Heart right ventricle (tissue), 16 donors: ENCODE measurements around the gene SMYD3. TPM values are rescaled to one million over a fixed set of nuclear protein-coding genes. Genes with fewer than 3 reads are reported as not detected.

ENCODE experiments used
- ATAC-seq, 8 donors: fragments of 200-7000 bp; cut with Tn5 transposase; one replicate each; pipeline ENCODE4 v1.9.1; 2020; ENCODE audit warnings: mild to moderate bottlenecking in 8 of 8, moderate library complexity in 8 of 8, moderate number of reproducible peaks in 1 of 8
- DNase-seq, 2 donors: peaks; one replicate each; pipeline ENCODE4 v3.0.0-alpha.2; 2020
- H3K27ac ChIP-seq, 10 donors: fragments of 200-600 bp; sonication (generic) in 2 of 10; one replicate each; pipeline versions ENCODE4 v1.5.0 to v1.8.0; 2020 to 2022; ENCODE audit warnings: mild to moderate bottlenecking in 3 of 10
- H3K27me3 ChIP-seq, 7 donors: fragments of 200-600 bp; one replicate each; pipeline ENCODE4 v1.8.0; 2021 to 2022; ENCODE audit warnings: mild to moderate bottlenecking in 2 of 7
- H3K36me3 ChIP-seq, 9 donors: fragments of 200-600 bp; sonication (generic) in 1 of 9; one replicate each; pipeline versions ENCODE4 v1.5.0 to v1.8.0; 2020 to 2022; ENCODE audit warnings: mild to moderate bottlenecking in 2 of 9
- H3K4me1 ChIP-seq, 9 donors: fragments of 200-600 bp; sonication (generic) in 1 of 9; one replicate each; pipeline versions ENCODE4 v1.5.0 to v1.8.0; 2020 to 2022; ENCODE audit warnings: mild to moderate bottlenecking in 4 of 9
- H3K4me3 ChIP-seq, 10 donors: fragments of 200-600 bp; sonication (generic) in 2 of 10; one replicate each; pipeline versions ENCODE4 v1.5.0 to v1.8.0; 2020 to 2022; ENCODE audit warnings: mild to moderate bottlenecking in 7 of 10, moderate library complexity in 2 of 10
- H3K9me3 ChIP-seq, 11 donors: fragments of 200-600 bp in 10 of 11; sonication (generic) in 2 of 11; one replicate each; pipeline versions ENCODE4 v1.5.0 to v1.8.0; 2013 to 2022; ENCODE audit warnings: mild to moderate bottlenecking in 2 of 11, control low read depth in 1 of 11, moderate library complexity in 1 of 11
- CTCF ChIP-seq, 9 donors: fragments of 200-600 bp; sonication (generic) in 2 of 9; IDR thresholded peaks; one replicate each; pipeline versions ENCODE4 v1.5.0 to v1.8.0; 2021 to 2022; ENCODE audit warnings: antibody characterized with exemption in 9 of 9, mild to moderate bottlenecking in 5 of 9, moderate library complexity in 1 of 9
- WGBS, 2 donors: extraction: QIAGEN DNeasy Blood & Tissue Kit; methylation state at CpG; one replicate each; pipeline ENCODE4 v1.1.7; 2013; ENCODE audit warnings: inconsistent platforms in 1 of 2; 5-methylcytosine and 5-hydroxymethylcytosine counted together
- intact Hi-C, 10 donors: fragments of 100-400 bp; cut with DNase I; formaldehyde crosslinking; loops; one replicate each; pipeline versions ENCODE4 v1.11.1 to v1.14.2; 2022
- polyA plus RNA-seq, 2 donors: library from polyadenylated mRNA; stranded (reverse); fragments of 200-250 nt; gene quantifications; one replicate each; pipeline ENCODE4 v1.2.3, GENCODE V29; 2013
- total RNA-seq, 10 donors: library from RNA; stranded (reverse); fragmentation: NEBNext Ultra II Directional in 3 of 10; extraction: Animal tissue kit (Norgen Biotek cat#: 25700) in 3 of 10; gene quantifications; one replicate each; pipeline versions ENCODE4 v1.2.1 to v1.2.4, GENCODE V29; 2021 to 2023
- donor health status: Arrhythmogenic right ventricular cardiomyopathy.
- donor health status: ischemic (EF 13 %, LVEDD 7.1; RV severe dilation, severe dysfunction).
- donor health status: healthy with polysubstance abuse.
- donor health status: DM: no; HTN: yes; CAD: no.
- donor health status: DM: no; HTN: no; CAD: no.
- donor health status: ischemic (EF 25% LVEDD 6.9; RV normal size, moderate dysfunction).
- donor health status: ischemic (EF 25% LVEDD 5.7; RV mildly dilated, moderate dysfunction).
- donor health status: healthy.
- donor health status: DM: yes; HTN: yes; CAD: no.
- donor health status: Ischemic cardiomyopathy.
- donor health status: ischemic (EF 35%, LVEDD 5.7; RV mildly dilated, moderate dysfunction).
- donor health status: nonischemic (EF 11% LVEDD 7.7; RV severe dilation, severe dysfunction).
- donor health status: DM: yes; HTN: yes; CAD: no.
- donor health status: PGD.
- donor health status: ischemic (EF 29% LVEDD 5.4; RV normal size, mild dysfunction).
- donor health status: nonischemic (EF 23%, LVEDD 6.1; RV moderate dilation, normal function).

The SMYD3 gene
- total and polyA plus RNA-seq, 12 donors: 5.9 to 13.9 (median 8.1) TPM

DNA sequence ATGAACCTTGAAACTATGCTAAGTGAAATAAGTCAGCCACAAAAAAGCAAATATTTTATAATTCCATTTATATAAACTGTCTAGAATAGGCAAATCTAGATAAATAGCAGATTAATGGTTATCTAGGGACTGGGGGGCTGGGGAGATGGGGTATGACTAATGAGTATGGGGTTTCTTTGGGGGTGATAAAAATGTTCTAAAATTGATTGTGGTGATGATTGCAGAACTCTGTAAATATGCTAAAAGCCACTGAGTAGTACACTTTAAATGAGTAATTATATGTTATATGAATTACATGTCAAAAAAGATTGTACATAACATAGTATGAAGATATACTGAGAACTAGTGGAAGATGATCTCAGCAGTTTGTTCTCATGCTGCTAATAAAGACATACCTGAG, 677.3 kb downstream of the SMYD3 start:
- DNase-seq: no peak
- H3K36me3 ChIP-seq: no peaks in the 10 kb centered on the region
- TF ChIP-seq CTCF (IDR thresholded peaks at IDR 0.05): no peak
- H3K4me3 ChIP-seq: no peak overlapping the region
- H3K27ac ChIP-seq: no peak overlapping the region
- intact Hi-C loops: loop anchor here in 5 of 10 donors (5.0 to 10.0 kb wide), 3 partner anchors 165 to 172 kb away; no protein-coding TSS in a partner anchor
- no peak for ATAC-seq
- no peaks in the 10 kb centered on the region for H3K4me1 ChIP-seq
- no peaks in the 10 kb centered on the region for H3K9me3 ChIP-seq
- H3K27me3 ChIP-seq: no peaks in the 10 kb centered on the region

DNA sequence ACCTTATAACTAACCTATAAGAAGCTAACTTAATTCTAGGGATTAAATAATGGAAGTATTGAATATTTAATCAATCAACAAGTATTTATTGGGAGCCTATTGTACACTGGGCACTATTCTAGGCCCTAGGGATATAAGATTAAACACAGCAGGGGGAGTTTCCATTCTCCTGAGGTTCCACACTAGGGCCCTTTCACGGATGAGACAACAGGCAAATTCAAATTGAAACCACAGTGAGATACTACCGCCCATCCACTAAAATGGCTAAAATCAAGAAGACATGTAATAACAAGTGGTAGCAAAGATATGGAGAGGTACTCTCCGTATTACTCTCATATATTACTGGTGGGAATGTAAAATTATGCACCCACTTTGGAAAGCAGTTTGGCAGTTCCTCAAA, 677.9 kb downstream of the SMYD3 start:
- Histone ChIP-seq H3K27ac (no peak overlapping the region), H3K4me1 (no peaks in the 10 kb centered on the region), H3K36me3 (no peaks in the 10 kb centered on the region), H3K9me3 (no peaks in the 10 kb centered on the region), H3K27me3 (no peaks in the 10 kb centered on the region), H3K4me3 (no peak overlapping the region)
- no peak for DNase-seq
- intact Hi-C loops: loop anchor here in 4 of 10 donors (5.0 kb wide), 2 partner anchors 168 to 173 kb away; no protein-coding TSS in a partner anchor
- TF ChIP-seq CTCF (IDR thresholded peaks at IDR 0.05): no peak
- WGBS, 2 donors: 96 to 98% methylated on average over 3 of the region's 3 CpGs
- no peak for ATAC-seq

DNA sequence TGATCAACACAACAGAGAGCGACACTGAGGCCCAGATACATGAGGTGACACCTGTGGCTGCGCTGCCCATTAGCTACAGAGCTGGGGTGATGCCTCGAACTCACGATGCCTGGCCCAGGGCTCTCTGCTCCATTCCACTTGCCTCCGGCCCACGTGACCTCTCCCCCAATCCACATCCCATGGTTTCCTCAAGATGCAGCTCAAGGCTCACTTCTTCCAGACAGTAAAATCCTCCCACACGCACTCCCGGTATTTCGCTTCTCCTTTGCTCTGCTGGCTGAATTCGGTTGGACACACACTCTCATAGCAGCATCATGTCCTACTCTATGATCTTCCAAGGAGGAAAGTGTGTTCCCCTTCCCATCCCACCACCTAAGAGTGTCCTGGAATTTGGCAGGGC, 679.8 kb downstream of the SMYD3 start:
- no peak for TF ChIP-seq CTCF (IDR thresholded peaks at IDR 0.05)
- Histone ChIP-seq H3K27ac (no peak overlapping the region), H3K4me1 (no peaks in the 10 kb centered on the region), H3K4me3 (no peak overlapping the region), H3K27me3 (no peaks in the 10 kb centered on the region), H3K36me3 (no peaks in the 10 kb centered on the region), H3K9me3 (no peaks in the 10 kb centered on the region)
- DNase-seq (no peak), ATAC-seq (no peak)
- 91 to 95% methylated on average over 10 of the region's 10 CpGs for WGBS, 2 donors
- intact Hi-C loops: loop anchor here in 4 of 10 donors (5.0 kb wide), 2 partner anchors 170 to 175 kb away; no protein-coding TSS in a partner anchor

DNA sequence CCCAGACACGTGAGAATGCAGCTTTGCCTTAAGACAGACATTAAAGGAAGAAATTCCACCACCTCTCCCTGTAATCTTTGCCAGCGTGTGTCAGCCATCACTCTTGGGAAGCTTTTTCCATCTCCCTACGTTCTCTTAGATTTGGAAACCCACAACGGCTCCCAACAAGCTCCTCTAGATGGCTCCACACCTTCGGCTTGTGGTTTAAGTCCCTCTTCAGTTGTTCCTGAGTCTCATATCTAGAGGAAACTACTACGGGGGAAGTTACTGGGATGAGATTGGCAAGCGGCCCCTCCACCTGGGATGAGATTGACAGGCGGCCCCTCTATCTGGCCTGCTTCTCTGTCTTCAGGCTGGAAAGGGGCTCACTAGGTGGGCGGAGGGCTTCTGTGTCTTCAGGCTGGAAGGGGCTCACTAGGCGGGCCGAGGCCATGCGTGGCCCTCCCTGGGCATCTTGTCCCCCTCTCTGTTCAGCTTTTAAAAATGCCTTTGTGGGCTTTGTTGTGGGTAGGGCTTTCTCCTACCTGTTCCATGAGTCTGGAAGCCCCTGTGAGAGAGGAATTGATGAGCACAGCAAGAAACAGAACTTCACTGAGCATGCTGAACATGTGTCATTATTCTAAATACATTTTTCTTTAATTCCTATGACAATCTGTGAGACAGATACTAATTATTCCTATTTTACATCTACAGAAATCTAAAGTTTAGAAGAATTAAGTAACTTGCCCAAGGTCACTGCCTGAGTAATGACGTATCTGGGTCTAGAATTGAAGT, 681.8 kb downstream of the SMYD3 start:
- peak in 7 of 9 donors; percentile 26 to 56 (median 41) for TF ChIP-seq CTCF (IDR thresholded peaks at IDR 0.05)
- peak in 7 of 8 donors; percentile 38 to 85 (median 71) for ATAC-seq
- intact Hi-C loops: loop anchor here in 6 of 10 donors (2.0 to 5.0 kb wide), 3 partner anchors 172 to 177 kb away; no protein-coding TSS in a partner anchor

More for the DNA sequence above, 681.8 kb downstream of the SMYD3 start:
- Histone ChIP-seq H3K4me1 (no peaks in the 10 kb centered on the region), H3K27me3 (no peaks in the 10 kb centered on the region), H3K9me3 (no peaks in the 10 kb centered on the region), H3K36me3 (no peaks in the 10 kb centered on the region), H3K27ac (no peak overlapping the region), H3K4me3 (no peak overlapping the region)
- DNase-seq: peak in 1 of 2 donors; percentile 10
- 64 to 66% methylated on average over 13 of the region's 13 CpGs for WGBS, 2 donors
